Measurements from ENCODE around the gene PGGHG.

DNA sequence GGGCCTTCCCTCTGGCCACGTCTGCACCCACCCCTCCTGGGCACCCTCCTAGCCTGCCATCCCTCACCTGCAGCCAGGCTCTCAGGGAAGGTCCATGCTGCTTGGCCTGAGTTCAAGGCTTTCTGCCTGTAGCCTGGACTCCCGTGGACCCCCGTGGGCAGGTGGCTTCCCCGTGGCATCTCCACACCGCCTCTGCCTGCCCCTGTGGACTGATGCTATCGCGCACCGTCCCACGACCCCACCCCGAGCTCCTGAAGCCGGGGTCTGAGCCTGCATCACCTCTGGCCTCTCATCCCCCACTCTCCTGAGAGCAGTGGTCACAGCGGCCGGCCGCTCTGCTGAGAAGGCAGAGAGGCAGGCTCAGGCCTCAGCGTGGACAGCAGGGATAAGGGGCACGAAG is 5.9 kb downstream of the PGGHG start:
- TF ChIP-seq POLR2A (IDR thresholded peaks at IDR 0.05) (no peak), POLR2AphosphoS5 (IDR thresholded peaks at IDR 0.05) (no peak)
- TF ChIP-seq, protein P1, sequence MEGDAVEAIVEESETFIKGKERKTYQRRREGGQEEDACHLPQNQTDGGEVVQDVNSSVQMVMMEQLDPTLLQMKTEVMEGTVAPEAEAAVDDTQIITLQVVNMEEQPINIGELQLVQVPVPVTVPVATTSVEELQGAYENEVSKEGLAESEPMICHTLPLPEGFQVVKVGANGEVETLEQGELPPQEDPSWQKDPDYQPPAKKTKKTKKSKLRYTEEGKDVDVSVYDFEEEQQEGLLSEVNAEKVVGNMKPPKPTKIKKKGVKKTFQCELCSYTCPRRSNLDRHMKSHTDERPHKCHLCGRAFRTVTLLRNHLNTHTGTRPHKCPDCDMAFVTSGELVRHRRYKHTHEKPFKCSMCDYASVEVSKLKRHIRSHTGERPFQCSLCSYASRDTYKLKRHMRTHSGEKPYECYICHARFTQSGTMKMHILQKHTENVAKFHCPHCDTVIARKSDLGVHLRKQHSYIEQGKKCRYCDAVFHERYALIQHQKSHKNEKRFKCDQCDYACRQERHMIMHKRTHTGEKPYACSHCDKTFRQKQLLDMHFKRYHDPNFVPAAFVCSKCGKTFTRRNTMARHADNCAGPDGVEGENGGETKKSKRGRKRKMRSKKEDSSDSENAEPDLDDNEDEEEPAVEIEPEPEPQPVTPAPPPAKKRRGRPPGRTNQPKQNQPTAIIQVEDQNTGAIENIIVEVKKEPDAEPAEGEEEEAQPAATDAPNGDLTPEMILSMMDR (IDR thresholded peaks at IDR 0.05), result no peak

All from sigmoid colon (tissue), 4 donors.